ENCODE results near the gene FIGLA.

The FIGLA gene

GRCh38 chr2:70769450-70769849 lies 21.0 kb downstream of the FIGLA start:
- DNase-seq: no peak

DNA sequence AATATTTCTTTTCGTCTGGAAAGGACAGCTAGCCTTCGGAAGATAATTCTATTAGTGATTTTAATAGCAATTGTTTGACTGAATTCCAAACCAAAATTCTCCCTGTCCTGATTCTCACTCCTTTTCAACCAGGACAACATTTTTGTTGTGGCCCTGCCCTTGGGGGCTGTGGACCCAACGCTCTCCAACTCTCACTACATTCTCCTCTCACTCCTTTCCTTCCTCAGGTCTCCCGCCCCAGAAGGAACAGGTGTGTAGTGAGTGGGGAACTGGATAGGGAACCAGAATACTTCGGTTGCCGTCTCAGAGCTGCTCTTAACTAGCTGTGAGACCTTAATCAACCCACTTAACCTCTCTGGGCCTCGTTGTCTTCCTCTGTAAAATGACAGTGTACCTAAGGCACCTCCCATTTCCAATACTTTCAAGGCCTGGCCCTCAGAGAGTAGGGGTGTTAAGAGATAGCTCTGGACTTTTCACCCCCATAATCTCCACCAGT lies 21.8 kb downstream of the FIGLA start:
- DNase-seq: no peak

DNA sequence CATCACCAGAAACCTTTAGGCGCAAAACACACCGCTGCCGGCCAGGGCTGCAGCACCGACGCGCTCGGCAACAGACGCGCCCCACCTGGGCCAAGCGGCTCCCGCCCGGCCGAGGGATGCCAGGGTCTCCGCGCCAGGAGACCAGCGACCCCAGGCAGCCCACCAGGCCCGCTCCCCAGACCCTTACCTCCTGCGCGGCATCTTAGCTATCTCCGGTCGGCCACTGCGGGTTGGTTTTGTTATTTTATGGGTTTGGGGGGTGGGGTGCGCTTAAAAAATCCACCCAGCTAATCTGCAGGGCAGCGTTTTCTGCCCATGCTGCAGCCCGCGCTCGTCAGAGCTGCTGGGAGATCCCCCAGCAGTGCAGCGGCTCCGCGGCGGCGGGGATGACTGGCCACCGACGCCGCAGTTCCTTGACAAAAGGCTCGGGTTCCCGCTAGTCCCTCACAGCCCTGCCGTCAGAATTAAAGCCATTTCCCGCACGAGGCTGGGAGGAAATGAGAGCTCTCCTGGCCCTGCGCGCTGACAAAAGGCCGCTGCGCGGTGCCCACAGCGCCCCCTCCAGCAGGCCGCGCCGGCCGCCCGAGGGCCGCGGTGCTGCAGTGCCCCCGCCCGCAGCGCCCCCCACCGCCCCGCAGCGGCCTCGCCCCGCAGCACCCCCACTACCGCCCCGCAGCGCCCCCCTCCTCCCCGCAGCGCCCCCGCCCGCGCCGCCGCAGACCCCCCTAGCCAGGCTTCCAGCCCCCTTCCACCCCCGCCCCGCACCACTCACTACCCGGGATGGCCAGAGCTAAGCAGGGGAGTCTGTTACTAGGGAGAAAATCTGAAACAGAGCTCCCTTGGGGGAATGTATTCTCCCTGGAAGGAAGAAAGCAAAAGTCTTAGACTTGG lies 22.5 kb downstream of the FIGLA start, which contains the start of gene ADD2:
TSS of gene ADD2 (minus strand) at position 502 of the 891 bp plus-strand sequence. CDS start 61,792 bp downstream, outside the sequence.
- peak; percentile 76 for DNase-seq

DNA sequence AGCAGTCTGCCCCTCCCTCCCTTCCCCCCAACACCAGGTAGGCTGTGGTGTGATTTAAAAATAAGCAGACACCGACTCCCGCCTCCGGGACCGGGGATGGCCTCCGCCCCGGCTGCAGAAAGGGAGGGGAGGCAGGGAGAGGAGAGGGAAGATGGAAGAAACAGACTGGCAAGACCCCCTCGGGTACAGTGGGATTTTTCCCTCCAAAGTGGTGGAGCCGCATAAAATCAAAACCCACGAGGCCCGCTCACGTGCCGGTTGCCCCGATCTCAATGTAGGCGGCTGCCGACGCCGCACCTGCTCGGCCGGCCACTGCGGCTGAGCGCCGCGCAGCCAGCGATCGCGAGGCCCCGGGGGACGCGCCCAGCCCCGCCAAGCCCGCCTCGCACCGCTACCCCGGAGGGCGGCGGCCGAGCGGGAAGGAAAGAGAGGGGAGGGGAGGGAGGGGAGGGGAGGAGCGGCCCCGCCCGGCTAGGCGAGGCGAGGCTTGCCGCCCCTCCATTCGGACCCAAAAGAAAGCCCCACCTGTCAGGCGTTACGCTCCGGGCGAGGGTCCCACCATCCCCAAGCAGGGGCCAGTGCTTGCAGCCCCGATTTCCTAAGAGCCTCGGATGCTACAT lies 23.3 kb downstream of the FIGLA start:
- peak; percentile 56 for DNase-seq

- DNase-seq: no peak
Measured at GRCh38 chr2:70766357-70767078, 23.9 kb downstream of the FIGLA start.

GRCh38 chr2:70765507-70765906 lies 24.9 kb downstream of the FIGLA start:
- no peak for DNase-seq

DNA sequence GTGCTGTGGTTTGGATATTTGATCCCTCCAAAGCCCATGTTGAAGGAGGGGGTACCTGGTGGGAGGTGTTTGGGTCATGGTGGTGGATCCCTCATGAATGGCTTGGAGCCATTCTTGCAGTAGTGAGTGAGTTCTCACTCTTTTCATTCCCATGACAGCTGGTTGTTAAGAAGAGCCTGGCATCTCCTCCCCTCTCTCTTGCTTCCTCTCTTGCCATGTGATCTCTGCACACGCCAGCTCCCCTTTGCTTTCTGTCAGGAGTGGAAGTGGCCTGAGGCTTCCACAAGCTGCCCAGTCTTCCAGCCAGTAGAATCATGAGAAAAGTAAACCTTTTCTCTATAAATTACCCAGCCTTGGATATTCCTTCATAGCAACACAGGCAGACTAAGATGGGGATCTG lies 31.0 kb downstream of the FIGLA start:
- DNase-seq: no peak

- no peak for DNase-seq
Measured at GRCh38 chr2:70757966-70758365, 32.5 kb downstream of the FIGLA start.

GRCh38 chr2:70757360-70757759 lies 33.1 kb downstream of the FIGLA start:
- DNase-seq: no peak

DNA sequence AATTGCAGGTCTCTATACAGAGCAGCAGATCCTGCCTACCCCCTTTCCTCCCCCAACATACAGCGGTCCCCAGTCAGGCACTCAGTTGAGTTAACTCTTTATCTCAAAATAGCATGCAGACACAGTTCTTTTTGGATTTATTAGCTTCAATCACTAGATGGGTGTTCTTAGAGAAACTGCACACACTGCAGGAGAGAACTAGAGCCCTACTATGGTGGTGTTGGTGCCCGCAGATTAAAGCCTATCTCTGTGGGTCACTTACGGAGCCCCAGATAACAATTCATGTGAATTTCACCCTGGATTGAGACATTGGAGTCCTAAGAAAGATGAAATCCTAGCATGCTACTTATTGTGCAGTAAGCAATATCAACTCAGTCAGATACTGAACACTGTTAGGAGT lies 34.3 kb downstream of the FIGLA start:
- no peak for DNase-seq

DNA sequence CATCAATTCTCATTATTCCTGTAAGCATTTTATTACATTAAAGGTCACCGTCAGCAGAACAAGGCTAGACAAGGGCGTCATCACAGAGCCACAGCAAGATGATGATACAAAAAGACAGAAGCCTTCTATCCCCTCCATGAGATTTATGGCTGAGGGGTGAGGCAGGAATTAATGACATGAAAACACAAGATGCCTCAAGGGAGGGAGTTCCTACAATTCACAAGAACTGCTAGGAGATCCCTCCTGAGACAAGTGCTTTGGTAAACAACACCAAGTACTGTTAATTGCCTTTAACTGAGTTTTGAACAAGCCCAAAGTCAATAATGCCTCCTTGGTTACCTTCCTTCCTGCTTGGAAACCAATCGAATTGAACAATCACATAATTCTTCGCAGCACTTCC lies 36.5 kb downstream of the FIGLA start:
- no peak for DNase-seq

- no peak for DNase-seq
Measured at GRCh38 chr2:70753031-70753430, 37.4 kb downstream of the FIGLA start.

- no peak for DNase-seq
Measured at GRCh38 chr2:70752396-70752795, 38.0 kb downstream of the FIGLA start.

DNA sequence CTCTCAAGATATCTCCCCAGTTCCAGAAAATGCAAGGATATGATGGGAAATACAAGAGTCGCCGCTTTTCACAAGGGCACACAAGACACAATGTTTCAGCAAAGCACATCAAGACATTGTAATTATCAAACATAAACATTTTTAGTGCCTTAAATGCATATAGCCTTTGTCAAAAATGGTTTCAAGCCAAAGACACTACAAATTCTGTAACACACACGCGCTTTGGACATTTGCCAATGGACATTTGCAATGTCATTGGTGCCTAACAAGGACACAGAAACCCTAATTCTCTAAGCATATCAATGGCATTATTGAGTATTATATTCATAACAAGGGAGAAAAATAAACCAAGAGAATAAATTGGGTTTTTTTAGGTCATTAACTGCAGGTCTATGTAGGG lies 38.6 kb downstream of the FIGLA start:
- no peak for DNase-seq

- no peak for DNase-seq
Measured at GRCh38 chr2:70750320-70750719, 40.1 kb downstream of the FIGLA start.

DNA sequence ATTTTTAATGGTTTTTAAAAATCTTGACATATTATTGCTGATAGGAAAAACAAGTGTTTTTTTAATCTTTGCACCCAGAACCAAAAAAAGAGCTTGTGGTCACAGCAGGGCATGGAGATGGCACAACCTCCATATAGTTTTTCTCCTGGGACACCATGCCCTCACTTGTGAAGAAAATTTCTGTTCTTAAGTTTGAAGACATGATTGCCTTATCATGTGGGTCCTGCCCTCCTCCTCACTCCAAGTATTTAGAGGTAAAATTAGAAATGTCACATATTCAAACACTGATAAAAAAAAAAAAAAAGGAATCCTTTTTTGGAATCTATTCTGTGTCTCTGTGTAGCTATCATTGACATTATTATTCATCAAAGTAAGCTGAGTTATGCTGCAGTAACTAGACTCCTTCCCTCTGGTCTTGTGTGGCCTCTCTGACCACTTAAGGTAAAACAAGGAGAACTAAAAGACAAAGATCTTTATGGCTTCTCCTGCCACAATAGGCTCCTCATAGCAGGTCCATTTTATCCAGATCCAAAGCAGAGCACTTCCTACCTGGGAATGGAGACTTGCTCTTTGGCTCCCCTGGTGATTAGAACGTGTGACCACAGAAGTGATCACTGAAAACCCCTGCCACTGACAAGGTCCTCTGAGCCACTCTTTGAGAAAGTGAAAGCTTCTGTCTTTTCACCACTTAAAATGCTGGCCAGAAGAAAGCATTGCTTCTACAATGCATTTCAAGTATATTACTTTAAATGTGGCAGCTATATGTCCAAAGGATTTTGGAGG lies 42.2 kb downstream of the FIGLA start:
- DNase-seq: no peak

DNA sequence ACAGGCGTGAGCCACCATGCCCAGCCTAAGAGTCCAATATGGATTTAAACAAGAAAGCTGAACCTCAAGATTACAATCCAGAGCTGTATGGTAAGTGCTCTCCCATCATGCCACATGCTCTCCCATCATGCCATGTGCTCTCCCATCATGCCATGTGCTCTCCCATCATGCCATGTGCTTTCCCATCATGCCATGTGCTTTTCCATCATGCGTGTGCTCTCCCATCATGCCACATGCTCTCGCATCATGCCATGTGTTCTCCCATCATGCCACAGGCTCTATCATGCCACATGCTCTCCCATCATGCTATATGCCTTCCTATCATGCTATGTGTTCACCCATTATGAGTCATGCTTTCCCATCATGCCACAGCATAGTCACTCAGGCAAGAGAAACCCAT lies 43.2 kb downstream of the FIGLA start:
- no peak for DNase-seq

DNA sequence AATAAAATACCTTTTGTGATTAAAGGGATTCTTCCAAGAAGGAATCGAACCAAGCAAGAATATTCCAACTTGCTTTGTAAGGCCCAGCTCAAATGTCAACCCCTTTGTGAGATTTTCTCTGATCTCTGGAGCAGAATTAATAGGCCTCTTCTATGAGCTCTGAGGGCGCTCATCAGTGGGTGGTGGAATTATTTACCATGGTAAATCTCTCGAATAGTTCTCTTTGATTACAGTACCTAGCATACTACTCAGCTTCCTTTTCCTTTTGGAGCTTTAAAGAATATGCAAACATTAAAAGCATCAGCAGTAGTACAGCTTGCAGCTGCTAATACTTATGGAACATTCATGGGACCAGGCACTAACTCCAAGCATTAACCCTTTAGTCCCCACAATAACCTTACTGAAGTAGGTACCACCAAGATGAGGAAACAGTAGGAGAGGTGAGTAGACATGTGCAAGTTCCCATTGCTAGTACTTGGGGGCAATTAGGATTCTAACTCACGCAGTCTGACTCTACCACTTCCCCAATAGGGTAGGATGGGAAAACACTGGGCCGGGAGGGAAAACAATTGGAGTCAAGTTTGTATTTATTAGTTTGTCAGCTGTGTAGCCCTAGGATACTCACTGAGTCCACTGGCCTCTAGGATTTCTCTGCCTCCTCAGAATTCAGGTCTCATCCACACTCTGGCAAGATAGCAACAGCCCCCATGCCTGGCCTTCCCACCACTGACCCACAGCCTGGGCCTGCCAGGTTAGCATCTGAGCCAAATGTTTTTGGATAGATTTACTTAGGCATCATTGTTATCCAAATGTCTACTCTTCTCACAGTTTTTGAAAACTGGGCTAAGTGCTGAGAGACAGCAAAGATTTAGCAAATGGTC lies 44.1 kb downstream of the FIGLA start:
- no peak for DNase-seq

DNA sequence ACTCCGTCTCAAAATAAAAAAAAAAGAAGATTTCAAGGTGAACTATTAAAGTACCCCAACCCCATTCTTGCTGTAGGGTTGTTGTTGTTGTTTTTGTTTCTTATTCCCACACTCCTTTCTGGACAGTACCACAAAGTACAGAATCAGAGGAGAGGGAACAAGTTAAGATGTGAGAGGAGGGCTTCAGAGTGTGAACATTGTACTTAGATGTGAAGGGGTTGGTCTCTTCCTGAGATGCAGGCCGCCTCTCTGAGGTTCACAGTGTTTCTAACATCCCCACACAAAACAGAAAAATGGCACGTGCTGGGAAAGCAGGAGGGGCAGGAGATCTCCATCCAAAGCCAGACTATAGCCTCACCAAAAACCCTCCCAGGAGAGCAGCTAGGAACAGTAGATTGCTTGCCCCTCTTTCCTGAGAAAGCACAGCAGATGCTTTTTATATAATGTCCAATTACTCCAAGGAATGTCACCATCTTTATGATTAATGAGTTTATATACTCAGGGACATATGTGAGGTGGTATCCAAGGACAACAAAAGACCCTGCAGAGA lies 45.1 kb downstream of the FIGLA start:
- no peak for DNase-seq

DNA sequence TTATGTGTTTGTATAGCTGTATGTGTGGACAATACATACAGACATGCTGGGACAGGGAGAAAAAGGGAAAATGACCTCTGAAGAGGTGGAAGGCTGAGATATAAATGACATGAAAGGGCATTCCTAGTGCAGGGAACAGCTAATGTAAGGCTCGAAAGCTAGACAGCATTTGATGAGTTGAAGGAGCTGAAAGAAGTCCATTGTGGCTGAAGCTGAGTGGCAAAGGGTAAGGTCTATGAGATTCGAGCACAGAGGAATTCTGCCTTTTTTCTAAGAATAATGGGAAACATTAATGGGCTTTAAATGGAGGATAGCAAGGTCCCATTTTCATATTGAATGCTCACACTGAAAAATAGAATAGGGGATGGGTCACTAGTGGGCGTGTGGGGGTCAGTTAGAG lies 46.0 kb downstream of the FIGLA start:
- DNase-seq: no peak

- no peak for DNase-seq
Measured at GRCh38 chr2:70743677-70744076, 46.8 kb downstream of the FIGLA start.
